Adipose tissue (tissue), 3 donors: Measurements from ENCODE around the gene SIL1. TPM values are rescaled to one million over a fixed set of nuclear protein-coding genes. Genes with fewer than 3 reads are reported as not detected.

Source experiments
- H3K27ac ChIP-seq: one replicate; pipeline ENCODE4 v1.5.1; 2013; ENCODE audit warnings: low read depth, low read length
- WGBS, 3 donors: extraction: QIAGEN DNeasy Blood & Tissue Kit; methylation state at CpG; one replicate each; pipeline ENCODE4 v1.1.7; 2013; 5-methylcytosine and 5-hydroxymethylcytosine counted together
- polyA plus RNA-seq, 3 donors: library from polyadenylated mRNA; stranded (reverse); fragments of 200-250 nt; gene quantifications; one replicate each; pipeline ENCODE4 v1.2.3, GENCODE V29; 2013
- donor health status: healthy with polysubstance abuse.
- donor health status: Bipolar disorder and iron deficiency.
- donor health status: healthy.

The SIL1 gene
- polyA plus RNA-seq, 3 donors = 31.5 to 65.9 (median 47.5) TPM

- H3K27ac ChIP-seq = no peak overlapping the region
- WGBS, 3 donors = 75 to 91% (median 91%) methylated on average over 2 of the region's 2 CpGs
Observed at GRCh38 chr5:138983984-138984383, 214.2 kb downstream of the SIL1 start.

GRCh38 chr5:138981586-138981985 is 216.6 kb downstream of the SIL1 start:
- no peak overlapping the region for H3K27ac ChIP-seq
- 73 to 84% (median 76%) methylated on average over 7 of the region's 7 CpGs for WGBS, 3 donors

GRCh38 chr5:138981131-138981530 is 217.0 kb downstream of the SIL1 start:
- no peak overlapping the region for H3K27ac ChIP-seq
- WGBS, 3 donors = 97 to 100% (median 97%) methylated on average over 3 of the region's 3 CpGs

- no peak overlapping the region for H3K27ac ChIP-seq
Observed at GRCh38 chr5:138980441-138980840, 217.7 kb downstream of the SIL1 start.

GRCh38 chr5:138979684-138980280 is 218.4 kb downstream of the SIL1 start:
- no peak overlapping the region for H3K27ac ChIP-seq
- WGBS, 3 donors = 71 to 88% (median 73%) methylated on average over 5 of the region's 5 CpGs

- WGBS, 3 donors = 90 to 95% (median 92%) methylated on average over 1 of the region's 1 CpG
- H3K27ac ChIP-seq = no peak overlapping the region
Observed at GRCh38 chr5:138978581-138978980, 219.6 kb downstream of the SIL1 start.

- 86 to 91% (median 88%) methylated on average over 1 of the region's 1 CpG for WGBS, 3 donors
- H3K27ac ChIP-seq = no peak overlapping the region
Observed at GRCh38 chr5:138978080-138978479, 220.1 kb downstream of the SIL1 start.

- no peak overlapping the region for H3K27ac ChIP-seq
Observed at GRCh38 chr5:138975098-138975847, 222.9 kb downstream of the SIL1 start.

GRCh38 chr5:138974227-138975063 is 223.7 kb downstream of the SIL1 start:
- no peak overlapping the region for H3K27ac ChIP-seq
- 28 to 40% (median 36%) methylated on average over 8 of the region's 8 CpGs for WGBS, 3 donors

More at GRCh38 chr5:138975098-138975847, 222.9 kb downstream of the SIL1 start:
- WGBS, 3 donors = 65 to 77% (median 67%) methylated on average over 10 of the region's 10 CpGs

GRCh38 chr5:138972836-138973235 is 225.3 kb downstream of the SIL1 start:
- no peak overlapping the region for H3K27ac ChIP-seq
- 47 to 94% (median 93%) methylated on average over 4 of the region's 4 CpGs for WGBS, 3 donors

- no peak overlapping the region for H3K27ac ChIP-seq
- WGBS, 3 donors = 48 to 81% (median 73%) methylated on average over 1 of the region's 1 CpG
Observed at GRCh38 chr5:138972230-138972629, 225.9 kb downstream of the SIL1 start.

- no peak overlapping the region for H3K27ac ChIP-seq
- WGBS, 3 donors = 55 to 93% (median 92%) methylated on average over 5 of the region's 5 CpGs
Observed at GRCh38 chr5:138969323-138970002, 228.7 kb downstream of the SIL1 start.

- WGBS, 3 donors = 51 to 95% (median 92%) methylated on average over 4 of the region's 4 CpGs
- no peak overlapping the region for H3K27ac ChIP-seq
Observed at GRCh38 chr5:138968601-138969000, 229.6 kb downstream of the SIL1 start.

GRCh38 chr5:138967791-138968448 is 230.2 kb downstream of the SIL1 start:
- 63 to 83% (median 83%) methylated on average over 10 of the region's 10 CpGs for WGBS, 3 donors
- H3K27ac ChIP-seq = no peak overlapping the region

- WGBS, 3 donors = 95 to 97% (median 96%) methylated on average over 10 of the region's 10 CpGs
- H3K27ac ChIP-seq = no peak overlapping the region
Observed at GRCh38 chr5:138966236-138966985, 231.8 kb downstream of the SIL1 start.

- 80 to 98% (median 96%) methylated on average over 2 of the region's 2 CpGs for WGBS, 3 donors
- H3K27ac ChIP-seq = no peak overlapping the region
Observed at GRCh38 chr5:138965626-138966025, 232.5 kb downstream of the SIL1 start.

GRCh38 chr5:138964647-138965201 is 233.4 kb downstream of the SIL1 start:
- WGBS, 3 donors = 38 to 74% (median 73%) methylated on average over 7 of the region's 7 CpGs
- no peak overlapping the region for H3K27ac ChIP-seq
